Epithelial cell of proximal tubule (primary cell): Measurements from ENCODE around the gene FAM53A. TPM values are rescaled to one million over a fixed set of nuclear protein-coding genes. Genes with fewer than 3 reads are reported as not detected.

Experiments
- DNase-seq: peaks from one replicate; pipeline ENCODE4 v3.0.0-alpha.2; 2011; ENCODE audit warnings: low read depth
- H3K4me3 ChIP-seq: 2 replicates; pipeline ENCODE4 v1.5.1; 2011; ENCODE audit warnings: low read depth, mild to moderate bottlenecking, low read length
- CTCF ChIP-seq: conservative IDR thresholded peaks from 2 replicates; pipeline ENCODE4 v1.5.1; 2012; ENCODE audit warnings: low read depth, mild to moderate bottlenecking, low read length
- total RNA-seq: library from RNA; depleted of rRNA; stranded (reverse); fragments of >200 nt; gene quantifications from 2 replicates; pipeline ENCODE4 v1.2.3, GENCODE V29; 2015

FAM53A gene
- total RNA-seq, 1 donor from 2014 or later: 2.5 TPM

- H3K4me3 ChIP-seq: no peak overlapping the region
- no peak for TF ChIP-seq CTCF
- DNase-seq: no peak
Observed at GRCh38 chr4:1613099-1613495, 71.0 kb downstream of the FAM53A start.

GRCh38 chr4:1612278-1613098 lies 71.6 kb downstream of the FAM53A start:
- no peak overlapping the region for H3K4me3 ChIP-seq
- no peak for DNase-seq
- no peak for TF ChIP-seq CTCF

- no peak for DNase-seq
- no peak for TF ChIP-seq CTCF
- no peak overlapping the region for H3K4me3 ChIP-seq
Observed at GRCh38 chr4:1611501-1611870, 72.6 kb downstream of the FAM53A start.

GRCh38 chr4:1610791-1611500 lies 73.2 kb downstream of the FAM53A start:
- DNase-seq: no peak
- H3K4me3 ChIP-seq: no peak overlapping the region
- TF ChIP-seq CTCF: no peak

GRCh38 chr4:1609901-1610790 lies 74.0 kb downstream of the FAM53A start:
- no peak for TF ChIP-seq CTCF
- H3K4me3 ChIP-seq: no peak overlapping the region
- DNase-seq: no peak

- H3K4me3 ChIP-seq: no peak overlapping the region
- TF ChIP-seq CTCF: no peak
- DNase-seq: no peak
Observed at GRCh38 chr4:1608821-1609500, 75.2 kb downstream of the FAM53A start.
